Measurements from ENCODE around the gene PBX4.
A peak's percentile ranks its signal among the peaks of the same experiment; 100 is the strongest.
"Not testable (repeated sequence)": the region's sequence is repeated elsewhere in the genome, so short reads cannot be mapped to it uniquely, and the experiment has no call there.

Gene PBX4

DNA sequence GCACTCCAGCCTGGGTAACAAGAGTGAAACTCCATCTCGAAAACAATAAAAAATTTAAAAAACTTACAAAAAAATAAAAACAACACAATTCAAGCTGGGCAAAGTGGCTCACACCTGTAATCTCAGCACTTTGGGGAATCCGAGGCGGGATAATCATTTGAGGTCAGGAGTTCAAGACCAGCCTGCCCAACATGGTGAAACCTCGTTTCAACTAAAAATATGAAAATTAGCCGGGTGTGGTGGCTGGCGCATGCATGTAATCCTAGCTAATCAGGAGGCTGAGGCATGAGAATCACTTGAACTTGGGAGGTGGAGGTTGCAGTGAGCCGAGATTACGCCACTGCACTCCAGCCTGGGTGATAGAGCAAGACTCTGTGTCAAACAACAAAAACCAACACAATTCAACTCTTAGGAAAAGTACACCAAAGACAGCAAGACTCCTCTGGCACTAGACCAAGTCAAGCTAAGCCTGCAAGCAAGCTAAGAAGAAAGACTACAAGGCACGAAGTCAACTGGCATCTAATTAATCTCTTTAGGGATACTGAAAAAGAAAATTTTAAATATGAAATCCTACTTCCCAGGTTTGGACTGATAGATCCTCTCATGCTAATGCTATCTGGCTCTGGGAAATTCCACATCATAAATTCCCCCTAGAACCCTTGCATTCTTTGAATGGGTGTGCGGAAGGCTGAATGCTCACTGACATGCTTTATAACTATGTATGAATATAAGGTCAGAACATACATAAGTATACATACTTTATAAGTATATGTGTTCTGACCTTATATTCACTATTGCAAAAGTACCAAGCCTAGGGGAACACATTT lies 7.9 kb downstream of the PBX4 start:
- no peak overlapping the region for H3K4me3 ChIP-seq (ENCODE audit: low read depth, low read length)
- no peak for DNase-seq (ENCODE audit: low read depth)
- TF ChIP-seq, protein P1, sequence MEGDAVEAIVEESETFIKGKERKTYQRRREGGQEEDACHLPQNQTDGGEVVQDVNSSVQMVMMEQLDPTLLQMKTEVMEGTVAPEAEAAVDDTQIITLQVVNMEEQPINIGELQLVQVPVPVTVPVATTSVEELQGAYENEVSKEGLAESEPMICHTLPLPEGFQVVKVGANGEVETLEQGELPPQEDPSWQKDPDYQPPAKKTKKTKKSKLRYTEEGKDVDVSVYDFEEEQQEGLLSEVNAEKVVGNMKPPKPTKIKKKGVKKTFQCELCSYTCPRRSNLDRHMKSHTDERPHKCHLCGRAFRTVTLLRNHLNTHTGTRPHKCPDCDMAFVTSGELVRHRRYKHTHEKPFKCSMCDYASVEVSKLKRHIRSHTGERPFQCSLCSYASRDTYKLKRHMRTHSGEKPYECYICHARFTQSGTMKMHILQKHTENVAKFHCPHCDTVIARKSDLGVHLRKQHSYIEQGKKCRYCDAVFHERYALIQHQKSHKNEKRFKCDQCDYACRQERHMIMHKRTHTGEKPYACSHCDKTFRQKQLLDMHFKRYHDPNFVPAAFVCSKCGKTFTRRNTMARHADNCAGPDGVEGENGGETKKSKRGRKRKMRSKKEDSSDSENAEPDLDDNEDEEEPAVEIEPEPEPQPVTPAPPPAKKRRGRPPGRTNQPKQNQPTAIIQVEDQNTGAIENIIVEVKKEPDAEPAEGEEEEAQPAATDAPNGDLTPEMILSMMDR (IDR thresholded peaks at IDR 0.05; ENCODE audit: low read depth, low read length, missing control alignments) = no peak

DNA sequence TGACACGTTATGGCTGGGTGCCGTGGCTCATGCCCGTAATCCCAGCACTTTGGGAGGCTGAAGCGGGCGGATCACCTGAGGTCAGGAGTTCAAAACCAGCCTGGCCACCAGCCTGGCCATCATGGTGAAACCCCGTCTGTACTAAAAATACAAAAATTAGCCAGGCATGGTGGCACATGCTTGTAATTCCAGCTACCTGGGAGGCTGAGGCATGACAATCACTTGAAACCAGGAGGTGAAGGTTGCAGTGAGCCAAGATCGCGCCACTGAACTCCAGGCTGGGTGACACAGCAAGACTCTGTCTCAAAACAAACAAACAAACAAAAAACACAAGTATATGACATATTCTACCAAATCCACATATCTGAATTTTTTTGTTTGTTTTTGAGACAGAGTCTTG lies 11.8 kb downstream of the PBX4 start:
- not testable (repeated sequence) for DNase-seq (ENCODE audit: low read depth); H3K4me3 ChIP-seq (ENCODE audit: low read depth, low read length)

DNA sequence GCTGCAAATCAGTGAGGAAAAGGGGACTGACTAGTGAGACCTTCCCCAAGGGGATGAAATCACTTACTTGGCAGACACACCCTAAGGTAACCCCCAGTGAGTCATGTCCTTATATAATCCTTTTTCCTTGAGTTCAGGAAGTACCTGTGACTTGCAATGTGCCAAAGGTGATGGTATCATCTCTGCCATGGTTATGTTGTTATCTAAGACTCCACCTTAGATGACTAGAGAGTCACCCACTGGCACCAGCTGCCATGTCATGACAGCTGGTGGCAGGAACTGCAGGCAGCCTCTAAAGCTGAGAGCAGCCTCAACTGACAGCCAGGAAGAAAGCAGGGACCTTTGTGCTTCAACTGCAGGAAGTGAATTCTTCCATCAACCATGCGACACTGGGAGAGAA lies 12.5 kb downstream of the PBX4 start:
- DNase-seq (ENCODE audit: low read depth) = no peak
- no peak overlapping the region for H3K4me3 ChIP-seq (ENCODE audit: low read depth, low read length)
- TF ChIP-seq, protein P1 (IDR thresholded peaks at IDR 0.05; ENCODE audit: low read depth, low read length, missing control alignments) = no peak

DNA sequence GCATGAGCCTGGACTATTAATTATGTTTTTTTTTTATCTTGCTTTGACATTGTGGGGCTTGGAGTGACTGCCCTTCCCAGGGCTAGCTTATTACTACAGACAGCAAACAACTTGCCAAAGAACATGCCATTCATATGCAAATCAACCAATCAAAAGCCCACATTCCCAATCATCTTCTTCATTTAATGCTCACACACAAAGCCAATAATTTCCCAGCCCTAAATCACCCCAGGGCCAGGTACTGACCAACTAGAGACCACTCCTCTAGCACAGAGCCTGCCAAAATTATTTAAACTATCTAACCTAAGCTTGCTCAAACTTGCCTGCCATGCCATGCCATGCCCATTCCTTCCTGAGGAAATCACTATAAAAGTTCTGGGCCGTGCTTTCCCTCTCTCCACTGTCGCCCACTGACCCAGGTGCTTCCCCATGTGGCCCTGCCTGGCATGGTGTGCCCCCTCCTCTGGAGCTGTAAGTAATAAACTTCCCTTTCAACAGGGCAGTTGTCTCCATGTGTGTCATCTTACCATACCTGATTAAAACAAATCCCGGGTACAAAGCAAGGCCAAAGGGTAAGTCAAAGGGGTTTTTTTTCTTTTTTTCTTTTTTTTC lies 15.7 kb downstream of the PBX4 start:
- H3K4me3 ChIP-seq (ENCODE audit: low read depth, low read length) = no peak overlapping the region
- TF ChIP-seq, protein P1 (IDR thresholded peaks at IDR 0.05; ENCODE audit: low read depth, low read length, missing control alignments) = no peak
- DNase-seq (ENCODE audit: low read depth) = no peak

DNA sequence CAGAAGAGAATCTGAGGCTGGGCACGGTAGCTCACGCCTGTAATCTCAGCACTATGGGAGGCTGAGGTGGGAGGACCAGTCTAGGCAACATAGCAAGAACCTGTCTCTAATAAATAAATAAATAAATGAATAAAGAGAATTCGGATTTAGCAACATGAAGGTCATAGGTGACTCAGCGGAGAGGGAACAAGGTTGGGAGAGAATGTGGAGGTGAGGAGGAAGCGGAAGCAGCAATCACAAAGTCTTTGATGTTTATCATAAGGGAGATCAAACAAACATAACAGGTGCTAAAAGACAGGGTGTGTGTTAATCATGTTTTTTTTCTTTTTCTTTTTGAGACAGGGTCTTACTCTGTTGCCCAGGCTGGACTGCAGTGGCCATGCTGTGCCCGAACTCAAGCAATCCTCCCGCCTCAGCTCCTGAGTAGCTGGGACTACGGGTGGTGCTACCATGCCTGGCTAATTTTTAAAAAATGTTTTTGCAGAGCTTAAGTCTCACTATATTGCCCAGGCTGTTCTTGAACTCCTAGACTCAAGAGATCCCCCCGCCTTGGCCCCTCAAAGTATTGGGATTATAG lies 16.3 kb downstream of the PBX4 start:
- no peak overlapping the region for H3K4me3 ChIP-seq (ENCODE audit: low read depth, low read length)
- TF ChIP-seq, protein P1 (IDR thresholded peaks at IDR 0.05; ENCODE audit: low read depth, low read length, missing control alignments) = no peak
- no peak for DNase-seq (ENCODE audit: low read depth)

DNA sequence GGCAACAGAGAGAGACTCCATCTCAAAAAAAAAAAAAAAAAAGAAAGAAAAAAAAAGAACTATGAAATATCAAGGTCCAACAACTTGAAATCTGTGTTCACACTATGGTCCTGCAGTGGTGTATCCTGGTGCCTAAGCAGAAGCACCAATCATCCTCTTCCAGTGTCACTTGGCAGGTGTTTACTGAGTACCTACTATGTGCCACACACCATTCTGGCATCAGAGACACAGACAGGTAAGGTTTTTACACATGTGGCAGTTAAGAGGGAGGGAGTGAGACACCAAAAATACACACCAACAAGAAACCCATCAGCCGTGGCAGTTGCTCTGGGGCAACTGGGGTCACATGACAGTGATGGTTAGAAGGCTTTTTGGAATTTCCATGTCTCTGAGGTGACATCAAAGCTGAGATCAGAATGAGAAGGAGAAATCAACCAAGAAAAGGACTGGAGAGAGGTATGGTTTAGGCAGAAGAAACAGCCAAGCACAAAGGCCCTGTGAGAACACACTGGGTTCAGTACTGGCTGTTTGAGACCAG lies 17.6 kb downstream of the PBX4 start:
- TF ChIP-seq, protein P1 (IDR thresholded peaks at IDR 0.05; ENCODE audit: low read depth, low read length, missing control alignments) = no peak
- H3K4me3 ChIP-seq (ENCODE audit: low read depth, low read length) = no peak overlapping the region
- no peak for DNase-seq (ENCODE audit: low read depth)

DNA sequence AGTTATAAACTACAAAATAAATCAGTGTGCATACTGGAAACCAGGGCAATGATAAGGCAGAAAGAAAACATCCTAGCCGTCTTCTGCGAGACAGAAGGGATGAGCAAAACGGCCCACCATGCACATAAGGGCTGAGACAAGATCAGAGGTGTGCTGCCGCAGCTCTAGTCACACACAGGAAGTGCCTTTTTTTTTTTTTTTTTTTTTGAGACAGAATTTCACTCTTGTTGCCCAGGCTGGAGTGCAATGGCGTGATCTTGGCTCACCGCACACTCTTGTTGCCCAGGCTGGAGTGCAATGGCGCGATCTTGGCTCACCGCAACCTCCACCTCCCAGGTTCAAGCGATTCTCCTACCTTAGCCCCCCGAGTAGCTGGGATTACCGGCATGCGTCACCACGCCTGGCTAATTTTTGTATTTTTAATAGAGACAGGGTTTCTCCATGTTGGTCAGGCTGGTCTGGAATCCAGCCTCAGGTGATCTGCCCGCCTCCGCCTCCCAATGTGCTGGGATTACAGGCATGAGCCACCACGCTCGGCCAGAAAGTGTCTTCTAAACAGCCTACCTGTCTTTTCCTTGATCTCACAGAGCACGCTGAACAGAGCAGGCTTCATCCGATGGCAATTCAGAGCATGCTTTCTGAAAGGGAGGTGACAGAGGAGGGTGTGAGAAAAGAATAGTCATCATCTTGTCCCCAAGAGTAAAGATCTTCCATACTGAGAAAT lies 19.6 kb downstream of the PBX4 start:
- peak overlapping the region; percentile 26 for H3K4me3 ChIP-seq (ENCODE audit: low read depth, low read length)
- DNase-seq (ENCODE audit: low read depth) = not testable (repeated sequence)

Measured in GM12864 (cell line).